GM23338 (cell line): ENCODE results near the gene PGS1. TPM values are rescaled to one million over a fixed set of nuclear protein-coding genes. Genes with fewer than 3 reads are reported as not detected.

Experiments
- ATAC-seq: fragments of 200-7000 bp; cut with Tn5 transposase; 3 replicates; pipeline ENCODE4 v1.9.1; 2020
- DNase-seq: peaks from one replicate; pipeline ENCODE4 v3.0.0-alpha.2; 2015; ENCODE audit warnings: low spot score
- H2AFZ ChIP-seq: fragments of 200-600 bp; sonication (generic); 2 replicates; pipeline ENCODE4 v1.8.0; 2016; ENCODE audit warnings: antibody characterized with exemption, mild to moderate bottlenecking, moderate library complexity
- H3F3A ChIP-seq: fragments of 200-600 bp; sonication (generic); replicated peaks from 2 replicates; pipeline ENCODE4 v1.8.0; 2017; ENCODE audit warnings: antibody characterized with exemption, mixed run types, low read depth
- H3K27ac ChIP-seq: fragments of 200-600 bp; sonication (generic); 2 replicates; pipeline ENCODE4 v1.6.1; 2016; ENCODE audit warnings: low read depth
- H3K27me3 ChIP-seq: fragments of 200-600 bp; sonication (generic); 2 replicates; pipeline ENCODE4 v1.8.0; 2016; ENCODE audit warnings: mild to moderate bottlenecking, mixed run types, moderate library complexity; ENCODE audit not compliant: insufficient read depth
- H3K36me3 ChIP-seq: fragments of 200-600 bp; sonication (generic); 2 replicates; pipeline ENCODE4 v1.8.0; 2016; ENCODE audit warnings: mild to moderate bottlenecking; ENCODE audit not compliant: insufficient read depth
- H3K4me1 ChIP-seq: fragments of 200-600 bp; sonication (generic); 2 replicates; pipeline ENCODE4 v1.8.0; 2016; ENCODE audit warnings: mild to moderate bottlenecking, moderate library complexity; ENCODE audit not compliant: insufficient read depth
- H3K4me2 ChIP-seq: fragments of 200-600 bp; sonication (generic); 2 replicates; pipeline ENCODE4 v1.7.1; 2017; ENCODE audit warnings: mixed run types
- H3K4me3 ChIP-seq: fragments of 200-600 bp; sonication (generic); 2 replicates; pipeline ENCODE4 v1.6.1; 2016; ENCODE audit warnings: mixed run types
- H3K79me2 ChIP-seq: fragments of 200-600 bp; sonication (generic); replicated peaks from 2 replicates; pipeline ENCODE4 v1.8.0; 2017; ENCODE audit warnings: mild to moderate bottlenecking; ENCODE audit not compliant: insufficient read depth
- H3K9me2 ChIP-seq: fragments of 200-600 bp; sonication (generic); 2 replicates; pipeline ENCODE4 v1.8.0; 2017; ENCODE audit not compliant: insufficient read depth
- H4K20me1 ChIP-seq: fragments of 200-600 bp; sonication (generic); replicated peaks from 2 replicates; pipeline ENCODE4 v1.8.0; 2017; ENCODE audit warnings: mild to moderate bottlenecking; ENCODE audit not compliant: insufficient read depth
- H3K27ac Mint-ChIP-seq: 2 replicates; pipeline ENCODE4 v1.8.0; 2020; ENCODE audit warnings: inconsistent platforms, mild to moderate bottlenecking, moderate library complexity, mixed read lengths
- H3K27me3 Mint-ChIP-seq: 3 replicates; pipeline ENCODE4 v1.8.0; 2022; ENCODE audit warnings: low read depth, mild to moderate bottlenecking, moderate library complexity, mixed read lengths, inconsistent platforms; ENCODE audit not compliant: insufficient read depth, poor library complexity
- H3K36me3 Mint-ChIP-seq: 3 replicates; pipeline ENCODE4 v1.8.0; 2021; ENCODE audit warnings: low read depth, mild to moderate bottlenecking, inconsistent platforms, moderate library complexity, mixed read lengths
- H3K4me1 Mint-ChIP-seq: 3 replicates; pipeline ENCODE4 v1.8.0; 2020; ENCODE audit warnings: mild to moderate bottlenecking, inconsistent platforms, mixed read lengths
- H3K4me3 Mint-ChIP-seq: 3 replicates; pipeline ENCODE4 v1.8.0; 2021; ENCODE audit warnings: moderate library complexity, mild to moderate bottlenecking, inconsistent platforms, mixed read lengths
- H3K9me3 Mint-ChIP-seq: 3 replicates; pipeline ENCODE4 v1.8.0; 2020; ENCODE audit warnings: moderate library complexity, mild to moderate bottlenecking, inconsistent platforms, mixed read lengths
- CREB1 ChIP-seq: fragments of 250-450 bp; sonication (Bioruptor Pico); IDR thresholded peaks from 2 replicates; pipeline ENCODE4 v1.5.0; 2020; ENCODE audit warnings: low read depth, mild to moderate bottlenecking, moderate library complexity
- CTCF ChIP-seq, 2 experiments: fragments of 200-600 bp in 1 of 2; sonication (generic) in 1 of 2; conservative IDR thresholded peaks; 2 replicates each; pipeline versions ENCODE4 v1.5.1 to v1.6.1; 2016 to 2017; ENCODE audit warnings: antibody characterized with exemption in 2 of 2, low read depth in 2 of 2, mild to moderate bottlenecking in 2 of 2, moderate library complexity in 1 of 2
- ETS1 ChIP-seq: IDR thresholded peaks from 2 replicates; pipeline ENCODE4 v1.6.1; 2016; ENCODE audit warnings: antibody characterized with exemption
- EZH2 ChIP-seq: fragments of 200-600 bp; sonication (generic); IDR thresholded peaks from one replicate; pipeline ENCODE4 v1.8.0; 2017; ENCODE audit warnings: antibody characterized with exemption, mild to moderate bottlenecking, low read depth; ENCODE audit not compliant: unreplicated experiment
- EZH2phosphoT487 ChIP-seq: fragments of 200-600 bp; sonication (generic); IDR thresholded peaks from one replicate; pipeline ENCODE4 v1.8.1; 2018; ENCODE audit warnings: antibody characterized with exemption; ENCODE audit not compliant: unreplicated experiment
- JUNB ChIP-seq: IDR thresholded peaks from one replicate; pipeline ENCODE4 v1.6.1; 2016; ENCODE audit warnings: antibody characterized with exemption; ENCODE audit not compliant: unreplicated experiment
- NANOG ChIP-seq: IDR thresholded peaks from 2 replicates; pipeline ENCODE4 v1.6.1; 2016; ENCODE audit warnings: antibody characterized with exemption, borderline replicate concordance
- POLR2AphosphoS5 ChIP-seq: IDR thresholded peaks from 2 replicates; pipeline ENCODE4 v1.6.1; 2016; ENCODE audit warnings: antibody characterized with exemption, low read depth
- STAT1 ChIP-seq: IDR thresholded peaks from one replicate; pipeline ENCODE4 v1.6.1; 2016; ENCODE audit warnings: antibody characterized with exemption; ENCODE audit not compliant: unreplicated experiment
- ZNF114 ChIP-seq: fragments of 250-450 bp; sonication (Bioruptor Pico); IDR thresholded peaks from 2 replicates; pipeline ENCODE4 v1.5.0; 2020; ENCODE audit warnings: mild to moderate bottlenecking, moderate library complexity
- ZNF331 ChIP-seq: fragments of 250-450 bp; sonication (Bioruptor Pico); IDR thresholded peaks from 2 replicates; pipeline ENCODE4 v1.5.0; 2020; ENCODE audit warnings: low read depth, mild to moderate bottlenecking, moderate library complexity
- polyA plus RNA-seq: library from polyadenylated mRNA; unstranded; fragments of >200 nt; fragmentation: Nextera tagmentation; extraction: Ambion mirVana; gene quantifications from 2 replicates; pipeline ENCODE4 v1.2.1, GENCODE V29; 2016
- total RNA-seq: library from RNA; depleted of rRNA; stranded (reverse); fragments of >200 nt; shearing (Covaris generic); gene quantifications from 2 replicates; pipeline ENCODE4 v1.2.3, GENCODE V29; 2014
- TF ChIP-seq, protein P1 (sequence below): IDR thresholded peaks from one replicate; pipeline ENCODE4 v1.6.1; 2018; ENCODE audit warnings: antibody characterized with exemption; ENCODE audit not compliant: unreplicated experiment

Gene PGS1
- total and polyA plus RNA-seq, 2 experiments from 2014 or later, result 43.9 to 67.1 TPM

GRCh38 chr17:78454346-78454745, 75.9 kb downstream of the PGS1 start (continued):
- TF ChIP-seq, protein P1, sequence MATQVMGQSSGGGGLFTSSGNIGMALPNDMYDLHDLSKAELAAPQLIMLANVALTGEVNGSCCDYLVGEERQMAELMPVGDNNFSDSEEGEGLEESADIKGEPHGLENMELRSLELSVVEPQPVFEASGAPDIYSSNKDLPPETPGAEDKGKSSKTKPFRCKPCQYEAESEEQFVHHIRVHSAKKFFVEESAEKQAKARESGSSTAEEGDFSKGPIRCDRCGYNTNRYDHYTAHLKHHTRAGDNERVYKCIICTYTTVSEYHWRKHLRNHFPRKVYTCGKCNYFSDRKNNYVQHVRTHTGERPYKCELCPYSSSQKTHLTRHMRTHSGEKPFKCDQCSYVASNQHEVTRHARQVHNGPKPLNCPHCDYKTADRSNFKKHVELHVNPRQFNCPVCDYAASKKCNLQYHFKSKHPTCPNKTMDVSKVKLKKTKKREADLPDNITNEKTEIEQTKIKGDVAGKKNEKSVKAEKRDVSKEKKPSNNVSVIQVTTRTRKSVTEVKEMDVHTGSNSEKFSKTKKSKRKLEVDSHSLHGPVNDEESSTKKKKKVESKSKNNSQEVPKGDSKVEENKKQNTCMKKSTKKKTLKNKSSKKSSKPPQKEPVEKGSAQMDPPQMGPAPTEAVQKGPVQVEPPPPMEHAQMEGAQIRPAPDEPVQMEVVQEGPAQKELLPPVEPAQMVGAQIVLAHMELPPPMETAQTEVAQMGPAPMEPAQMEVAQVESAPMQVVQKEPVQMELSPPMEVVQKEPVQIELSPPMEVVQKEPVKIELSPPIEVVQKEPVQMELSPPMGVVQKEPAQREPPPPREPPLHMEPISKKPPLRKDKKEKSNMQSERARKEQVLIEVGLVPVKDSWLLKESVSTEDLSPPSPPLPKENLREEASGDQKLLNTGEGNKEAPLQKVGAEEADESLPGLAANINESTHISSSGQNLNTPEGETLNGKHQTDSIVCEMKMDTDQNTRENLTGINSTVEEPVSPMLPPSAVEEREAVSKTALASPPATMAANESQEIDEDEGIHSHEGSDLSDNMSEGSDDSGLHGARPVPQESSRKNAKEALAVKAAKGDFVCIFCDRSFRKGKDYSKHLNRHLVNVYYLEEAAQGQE, result no peak
- TF ChIP-seq STAT1, result no peak
- TF ChIP-seq EZH2phosphoT487, result no peak
- no peak for TF ChIP-seq CTCF (conservative IDR thresholded peaks at IDR 0.05; ENCODE audit: low read depth in 2 of 2)
- no peak for TF ChIP-seq POLR2AphosphoS5
- no peak for TF ChIP-seq ETS1
- TF ChIP-seq EZH2, result no peak
- TF ChIP-seq NANOG, result no peak

GRCh38 chr17:78458091-78458490, 79.6 kb downstream of the PGS1 start:
- H3K79me2 ChIP-seq, result no peaks in the 10 kb centered on the region
- H3K27ac ChIP-seq, result no peak overlapping the region
- no peak overlapping the region for H3K4me3 Mint-ChIP-seq
- no peak for DNase-seq
- H3F3A ChIP-seq, result no peaks in the 10 kb centered on the region
- H2AFZ ChIP-seq, result no peak overlapping the region; the same call in 1 of the 2 replicates
- H3K9me2 ChIP-seq, result no peaks in the 10 kb centered on the region
- no peak for ATAC-seq
- H3K27me3 Mint-ChIP-seq, result peaks cover 1% of the 10 kb centered on the region
- no peak overlapping the region for H3K27ac Mint-ChIP-seq
- no peaks in the 10 kb centered on the region for H3K36me3 Mint-ChIP-seq
- H3K4me2 ChIP-seq, result no peak overlapping the region
- no peaks in the 10 kb centered on the region for H3K4me1 ChIP-seq
- no peaks in the 10 kb centered on the region for H3K27me3 ChIP-seq
- no peaks in the 10 kb centered on the region for H3K9me3 Mint-ChIP-seq
- no peaks in the 10 kb centered on the region for H4K20me1 ChIP-seq
- H3K36me3 ChIP-seq, result no peaks in the 10 kb centered on the region
- H3K4me3 ChIP-seq, result no peak overlapping the region
- H3K4me1 Mint-ChIP-seq, result 0 out of 3 replicates have a peak, but pooled peaks cover 5% of the 10 kb centered on the region
- TF ChIP-seq EZH2, result no peak
- TF ChIP-seq NANOG, result no peak
- TF ChIP-seq EZH2phosphoT487, result no peak
- TF ChIP-seq JUNB, result no peak
- TF ChIP-seq POLR2AphosphoS5, result no peak
- no peak for TF ChIP-seq ETS1
- TF ChIP-seq ZNF331 (CRISPR knock-in tag), result no peak
- no peak for TF ChIP-seq STAT1
- TF ChIP-seq, protein P1, result no peak
- TF ChIP-seq ZNF114, result no peak
- no peak for TF ChIP-seq CREB1 (CRISPR knock-in tag)
